Measurements from ENCODE around the gene SAMD5. TPM values are rescaled to one million over a fixed set of nuclear protein-coding genes. Genes with fewer than 3 reads are reported as not detected.

SAMD5 gene
- total RNA-seq, 1 experiment from 2014 or later, result 0.23 TPM

DNA sequence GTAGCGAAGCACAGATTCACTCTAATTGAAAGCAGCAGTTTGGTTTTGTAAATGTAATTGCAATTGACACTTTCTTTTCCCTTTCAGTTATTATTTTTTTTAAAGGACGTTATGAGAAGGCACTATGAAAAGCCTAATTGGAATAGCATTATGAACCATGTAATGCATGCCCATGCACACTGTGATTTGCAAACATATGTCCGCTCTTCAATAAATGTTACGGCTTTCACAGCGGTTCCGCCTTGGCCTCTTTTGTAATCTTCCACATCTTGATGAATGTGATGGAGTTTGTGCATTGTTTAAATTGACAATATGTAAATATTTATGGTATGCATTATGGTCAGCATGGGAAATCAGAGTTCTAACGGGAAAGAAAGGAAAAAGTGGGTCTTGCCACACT is 61.3 kb downstream of the SAMD5 start:
- TF ChIP-seq TCF7L2 (IDR thresholded peaks at IDR 0.05; ENCODE audit: low read depth, low read length) (no peak), POLR2AphosphoS5 (IDR thresholded peaks at IDR 0.05; ENCODE audit: low read depth, low read length) (no peak), SIN3A (IDR thresholded peaks at IDR 0.05; ENCODE audit: borderline replicate concordance, insufficient read depth, low read depth, low read length) (no peak)
- TF ChIP-seq, protein P1, sequence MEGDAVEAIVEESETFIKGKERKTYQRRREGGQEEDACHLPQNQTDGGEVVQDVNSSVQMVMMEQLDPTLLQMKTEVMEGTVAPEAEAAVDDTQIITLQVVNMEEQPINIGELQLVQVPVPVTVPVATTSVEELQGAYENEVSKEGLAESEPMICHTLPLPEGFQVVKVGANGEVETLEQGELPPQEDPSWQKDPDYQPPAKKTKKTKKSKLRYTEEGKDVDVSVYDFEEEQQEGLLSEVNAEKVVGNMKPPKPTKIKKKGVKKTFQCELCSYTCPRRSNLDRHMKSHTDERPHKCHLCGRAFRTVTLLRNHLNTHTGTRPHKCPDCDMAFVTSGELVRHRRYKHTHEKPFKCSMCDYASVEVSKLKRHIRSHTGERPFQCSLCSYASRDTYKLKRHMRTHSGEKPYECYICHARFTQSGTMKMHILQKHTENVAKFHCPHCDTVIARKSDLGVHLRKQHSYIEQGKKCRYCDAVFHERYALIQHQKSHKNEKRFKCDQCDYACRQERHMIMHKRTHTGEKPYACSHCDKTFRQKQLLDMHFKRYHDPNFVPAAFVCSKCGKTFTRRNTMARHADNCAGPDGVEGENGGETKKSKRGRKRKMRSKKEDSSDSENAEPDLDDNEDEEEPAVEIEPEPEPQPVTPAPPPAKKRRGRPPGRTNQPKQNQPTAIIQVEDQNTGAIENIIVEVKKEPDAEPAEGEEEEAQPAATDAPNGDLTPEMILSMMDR (IDR thresholded peaks at IDR 0.05), result no peak
- TF ChIP-seq, protein P2, sequence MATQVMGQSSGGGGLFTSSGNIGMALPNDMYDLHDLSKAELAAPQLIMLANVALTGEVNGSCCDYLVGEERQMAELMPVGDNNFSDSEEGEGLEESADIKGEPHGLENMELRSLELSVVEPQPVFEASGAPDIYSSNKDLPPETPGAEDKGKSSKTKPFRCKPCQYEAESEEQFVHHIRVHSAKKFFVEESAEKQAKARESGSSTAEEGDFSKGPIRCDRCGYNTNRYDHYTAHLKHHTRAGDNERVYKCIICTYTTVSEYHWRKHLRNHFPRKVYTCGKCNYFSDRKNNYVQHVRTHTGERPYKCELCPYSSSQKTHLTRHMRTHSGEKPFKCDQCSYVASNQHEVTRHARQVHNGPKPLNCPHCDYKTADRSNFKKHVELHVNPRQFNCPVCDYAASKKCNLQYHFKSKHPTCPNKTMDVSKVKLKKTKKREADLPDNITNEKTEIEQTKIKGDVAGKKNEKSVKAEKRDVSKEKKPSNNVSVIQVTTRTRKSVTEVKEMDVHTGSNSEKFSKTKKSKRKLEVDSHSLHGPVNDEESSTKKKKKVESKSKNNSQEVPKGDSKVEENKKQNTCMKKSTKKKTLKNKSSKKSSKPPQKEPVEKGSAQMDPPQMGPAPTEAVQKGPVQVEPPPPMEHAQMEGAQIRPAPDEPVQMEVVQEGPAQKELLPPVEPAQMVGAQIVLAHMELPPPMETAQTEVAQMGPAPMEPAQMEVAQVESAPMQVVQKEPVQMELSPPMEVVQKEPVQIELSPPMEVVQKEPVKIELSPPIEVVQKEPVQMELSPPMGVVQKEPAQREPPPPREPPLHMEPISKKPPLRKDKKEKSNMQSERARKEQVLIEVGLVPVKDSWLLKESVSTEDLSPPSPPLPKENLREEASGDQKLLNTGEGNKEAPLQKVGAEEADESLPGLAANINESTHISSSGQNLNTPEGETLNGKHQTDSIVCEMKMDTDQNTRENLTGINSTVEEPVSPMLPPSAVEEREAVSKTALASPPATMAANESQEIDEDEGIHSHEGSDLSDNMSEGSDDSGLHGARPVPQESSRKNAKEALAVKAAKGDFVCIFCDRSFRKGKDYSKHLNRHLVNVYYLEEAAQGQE (IDR thresholded peaks at IDR 0.05; ENCODE audit: insufficient read depth in 1 of 2, low read depth in 2 of 2, low read length in 1 of 2), result no peak
- no peaks in the 10 kb centered on the region for H3K36me3 ChIP-seq (ENCODE audit: control insufficient read depth, insufficient read depth, low read length)
- H3K9me3 ChIP-seq (ENCODE audit: control insufficient read depth, insufficient read depth, low read depth, low read length), result no peaks in the 10 kb centered on the region
- intact Hi-C loops (cut with micrococcal nuclease; ENCODE audit: unreplicated experiment), result no loop called here
- no peak overlapping the region for H3K4me3 ChIP-seq (ENCODE audit: low read depth in 2 of 2, low read length in 2 of 2)
- no peak for ATAC-seq
- DNase-seq (ENCODE audit: low read depth, low spot score), result no peak
- ChIA-PET CTCF (no interaction called here), POLR2A (no interaction called here)
- no peaks in the 10 kb centered on the region for H3K27me3 ChIP-seq (ENCODE audit: control insufficient read depth, insufficient read depth, low read length)
- H3K27ac ChIP-seq (ENCODE audit: low read length), result no peak overlapping the region
- no TSS peak for BruUV-seq (replicated peaks)
- no peaks in the 10 kb centered on the region for H3K4me1 ChIP-seq (ENCODE audit: control insufficient read depth, insufficient read depth, low read length)
- in situ Hi-C loops (cut with HindIII; ENCODE audit: low pct_unique_long_range_greater_than_20kb, low sequenced_read_pairs), result no loop called here

DNA sequence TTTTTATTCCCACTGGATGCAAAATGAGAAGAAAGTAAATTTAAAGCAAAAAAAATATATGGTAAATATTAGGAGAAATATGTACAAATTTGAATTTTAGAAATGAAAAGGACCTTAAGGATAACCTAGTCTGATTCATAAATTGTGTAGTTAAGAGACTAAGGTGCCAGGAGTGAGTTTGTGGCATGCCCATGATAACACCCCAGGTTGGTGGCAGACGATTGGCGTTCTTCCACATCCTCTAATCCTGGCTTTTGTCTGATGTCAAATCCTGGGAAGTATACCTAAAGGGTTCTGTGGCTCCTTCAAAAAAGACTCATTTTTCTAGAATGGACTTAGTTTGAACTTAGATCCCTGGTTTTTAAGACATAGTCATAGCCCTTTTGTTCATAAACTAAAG is 62.2 kb downstream of the SAMD5 start:
- ChIA-PET CTCF (no interaction called here), POLR2A (no interaction called here)
- ATAC-seq (no peak), DNase-seq (ENCODE audit: low read depth, low spot score) (no peak)
- no TSS peak for BruUV-seq (replicated peaks)
- in situ Hi-C loops (cut with HindIII; ENCODE audit: low pct_unique_long_range_greater_than_20kb, low sequenced_read_pairs) (no loop called here), intact Hi-C loops (cut with micrococcal nuclease; ENCODE audit: unreplicated experiment) (no loop called here)
- H3K4me3 ChIP-seq (ENCODE audit: low read depth in 2 of 2, low read length in 2 of 2), result no peak overlapping the region
- H3K27me3 ChIP-seq (ENCODE audit: control insufficient read depth, insufficient read depth, low read length), result no peaks in the 10 kb centered on the region
- H3K4me1 ChIP-seq (ENCODE audit: control insufficient read depth, insufficient read depth, low read length), result no peaks in the 10 kb centered on the region
- H3K9me3 ChIP-seq (ENCODE audit: control insufficient read depth, insufficient read depth, low read depth, low read length), result no peaks in the 10 kb centered on the region
- H3K36me3 ChIP-seq (ENCODE audit: control insufficient read depth, insufficient read depth, low read length), result no peaks in the 10 kb centered on the region
- no peak overlapping the region for H3K27ac ChIP-seq (ENCODE audit: low read length)
- TF ChIP-seq TCF7L2 (IDR thresholded peaks at IDR 0.05; ENCODE audit: low read depth, low read length), result no peak
- TF ChIP-seq, protein P1 (IDR thresholded peaks at IDR 0.05), result no peak
- TF ChIP-seq POLR2AphosphoS5 (IDR thresholded peaks at IDR 0.05; ENCODE audit: low read depth, low read length), result no peak
- TF ChIP-seq SIN3A (IDR thresholded peaks at IDR 0.05; ENCODE audit: borderline replicate concordance, insufficient read depth, low read depth, low read length), result no peak
- TF ChIP-seq, protein P2 (IDR thresholded peaks at IDR 0.05; ENCODE audit: insufficient read depth in 1 of 2, low read depth in 2 of 2, low read length in 1 of 2), result no peak

Data from Panc1 (cell line).